OCI-LY1 (cell line): ENCODE data around the gene SLIT3.

Experiments
- CTCF ChIP-seq: fragments of 200-600 bp; sonication (generic), shearing (Covaris generic); IDR thresholded peaks from 2 replicates; pipeline ENCODE4 v1.5.1; 2017; ENCODE audit warnings: mild to moderate bottlenecking, antibody characterized with exemption, low read length, moderate library complexity, mixed read lengths
- EZH2 ChIP-seq: fragments of 200-600 bp; sonication (generic), shearing (Covaris generic); IDR thresholded peaks from 2 replicates; pipeline ENCODE4 v1.8.0; 2017; ENCODE audit warnings: borderline replicate concordance, mixed run types, mild to moderate bottlenecking, antibody characterized with exemption, low read length, moderate library complexity, mixed read lengths

GRCh38 chr5:168660691-168661090 is 640.2 kb downstream of the SLIT3 start:
- TF ChIP-seq CTCF (no peak), EZH2 (no peak)
